Gastrocnemius medialis (tissue), 4 donors: ENCODE data around the gene KLF15. TPM values are rescaled to one million over a fixed set of nuclear protein-coding genes. Genes with fewer than 3 reads are reported as not detected.
A peak's percentile ranks its signal among the peaks of the same experiment; 100 is the strongest.

ENCODE experiments used
- ATAC-seq, 2 donors: fragments of 150-250 bp; one replicate each; pipeline ENCODE4 v1.9.1; 2016
- DNase-seq, 2 donors: peaks; one replicate each; pipeline ENCODE4 v3.0.0-alpha.2; 2019
- H3K27ac ChIP-seq, 4 donors: fragments of 200-600 bp; sonication (generic); 1 replicate in 1 of 4; 2 replicates in 3 of 4; pipeline ENCODE4 v1.5.1; 2016 to 2018; ENCODE audit warnings: mild to moderate bottlenecking in 2 of 4, moderate library complexity in 1 of 4
- H3K27me3 ChIP-seq, 3 donors: fragments of 200-600 bp; sonication (generic) in 2 of 3; 1 replicate in 1 of 3; 2 replicates in 2 of 3; pipeline versions ENCODE4 v1.5.1 to v1.6.0; 2016 to 2019; ENCODE audit warnings: mild to moderate bottlenecking in 1 of 3, moderate library complexity in 1 of 3
- H3K36me3 ChIP-seq, 2 donors: fragments of 200-600 bp; sonication (generic) in 1 of 2; one replicate each; pipeline ENCODE4 v1.5.1; 2017 to 2018
- H3K4me1 ChIP-seq, 2 donors: fragments of 200-600 bp; sonication (generic) in 1 of 2; one replicate each; pipeline ENCODE4 v1.5.1; 2016 to 2017; ENCODE audit warnings: mild to moderate bottlenecking in 2 of 2
- H3K4me3 ChIP-seq, 4 donors: fragments of 200-600 bp; sonication (generic) in 3 of 4; 1 replicate in 1 of 4; 2 replicates in 3 of 4; pipeline ENCODE4 v1.5.1; 2016 to 2019; ENCODE audit warnings: mild to moderate bottlenecking in 2 of 4
- H3K9me3 ChIP-seq, 3 donors: fragments of 200-600 bp; sonication (generic) in 2 of 3; 1 replicate in 1 of 3; 2 replicates in 2 of 3; pipeline ENCODE4 v1.5.1; 2016 to 2019
- POLR2A ChIP-seq, 2 donors: fragments of 450-650 bp; IDR thresholded peaks; one replicate each; pipeline ENCODE4 v1.6.1; 2017; ENCODE audit warnings: antibody characterized with exemption in 2 of 2, mild to moderate bottlenecking in 2 of 2, moderate library complexity in 2 of 2
- in situ Hi-C, 4 donors: fragments of 200-750 bp; cut with MboI; loops; one replicate each; pipeline versions ENCODE4 v1.15.0 to v1.8.0; 2017; ENCODE audit warnings: low sequenced_read_pairs in 4 of 4
- intact Hi-C: fragments of 100-400 bp; cut with DNase I; formaldehyde crosslinking; loops from one replicate; pipeline ENCODE4 v1.15.1; 2023; ENCODE audit warnings: low total_unique reads
- total RNA-seq, 4 donors: library from RNA; depleted of rRNA; stranded (reverse); fragments of >200 nt; gene quantifications; one replicate each; pipeline versions ENCODE4 v1.1.0 to v1.2.3, GENCODE V29; 2016
- TF ChIP-seq, protein P1 (sequence below), 5 experiments: fragments of 450-650 bp in 3 of 5; fragments of 200-600 bp in 2 of 5; sonication (generic) in 2 of 5; IDR thresholded peaks in 4 of 5; conservative IDR thresholded peaks in 1 of 5; 1 replicate in 4 of 5; 2 replicates in 1 of 5; pipeline ENCODE4 v1.5.1; 2016 to 2019; ENCODE audit warnings: antibody characterized with exemption in 5 of 5, mild to moderate bottlenecking in 3 of 5, moderate library complexity in 3 of 5

The KLF15 gene
- total RNA-seq, 4 donors from 2014 or later: 75.1 to 157 (median 106) TPM

DNA sequence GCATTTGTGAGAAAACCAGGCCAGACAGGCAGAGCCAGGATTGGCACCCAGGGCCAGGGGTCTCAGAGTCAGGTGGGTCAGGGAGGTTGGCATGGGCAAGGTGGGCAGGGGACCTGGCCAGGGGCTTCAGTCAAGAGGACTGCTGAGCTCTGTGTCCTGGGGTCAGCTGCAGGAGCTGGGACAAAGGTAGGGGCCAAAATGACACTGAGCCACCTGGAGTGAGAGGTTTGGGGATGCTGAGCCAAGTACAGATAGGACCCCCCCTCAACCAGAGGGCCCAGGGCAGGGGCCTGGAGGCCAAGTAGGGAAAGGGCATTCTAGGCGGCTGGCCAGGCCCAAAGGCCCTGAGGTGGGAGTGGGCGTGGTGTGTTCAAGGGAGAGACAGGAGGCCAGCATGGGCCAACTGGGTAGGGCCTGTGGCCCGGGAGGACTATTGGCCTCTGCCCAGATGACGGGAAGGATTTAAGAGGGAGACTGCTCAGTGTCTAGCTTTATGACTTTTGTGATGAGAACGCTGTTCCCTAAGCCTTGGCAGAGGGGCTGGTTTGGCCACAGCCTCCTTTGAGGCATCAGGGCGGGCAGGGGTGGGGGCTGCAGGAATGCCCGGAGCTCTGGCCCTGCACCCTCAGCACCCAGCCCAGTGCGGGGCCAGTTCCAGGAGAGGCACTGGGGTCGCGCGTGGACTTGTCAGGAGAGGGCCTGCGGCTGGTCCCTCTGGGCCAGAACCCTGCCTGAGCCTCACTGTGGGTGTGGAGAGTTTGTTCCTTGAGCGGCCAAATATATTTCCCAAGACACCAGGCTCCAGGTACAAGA, 40.6 kb upstream of the KLF15 start:
- ATAC-seq: no peak
- in situ Hi-C loops: loop anchor here (10.0 to 25.0 kb wide), 4 partner anchors 77 to 261 kb away; partner anchors contain the start of gene ZXDC (in 2 of the 4)

DNA sequence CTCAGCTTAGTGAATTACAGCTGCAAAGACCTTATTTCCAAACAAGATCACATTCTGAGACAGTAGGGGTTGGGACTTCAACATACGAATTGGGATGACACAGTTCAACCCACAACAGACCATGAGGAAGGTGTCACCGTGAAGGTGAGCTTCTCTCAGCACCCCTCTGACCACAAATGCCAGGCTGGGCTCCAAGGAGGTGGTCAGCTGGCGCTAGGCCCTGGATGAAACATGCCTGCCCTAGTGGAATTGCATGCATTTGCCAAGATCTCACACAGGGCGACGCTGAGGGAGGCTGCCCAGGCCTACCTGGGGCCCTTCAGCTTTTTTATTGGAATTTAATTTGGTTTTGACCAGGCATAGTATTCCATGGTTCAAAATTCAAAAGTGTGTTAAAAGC, 39.3 kb upstream of the KLF15 start:
- intact Hi-C loops: no loop called here
- in situ Hi-C loops: loop anchor here (10.0 to 25.0 kb wide), 4 partner anchors 78 to 259 kb away; partner anchors contain the start of gene ZXDC (in 2 of the 4)
- TF ChIP-seq, protein P1, sequence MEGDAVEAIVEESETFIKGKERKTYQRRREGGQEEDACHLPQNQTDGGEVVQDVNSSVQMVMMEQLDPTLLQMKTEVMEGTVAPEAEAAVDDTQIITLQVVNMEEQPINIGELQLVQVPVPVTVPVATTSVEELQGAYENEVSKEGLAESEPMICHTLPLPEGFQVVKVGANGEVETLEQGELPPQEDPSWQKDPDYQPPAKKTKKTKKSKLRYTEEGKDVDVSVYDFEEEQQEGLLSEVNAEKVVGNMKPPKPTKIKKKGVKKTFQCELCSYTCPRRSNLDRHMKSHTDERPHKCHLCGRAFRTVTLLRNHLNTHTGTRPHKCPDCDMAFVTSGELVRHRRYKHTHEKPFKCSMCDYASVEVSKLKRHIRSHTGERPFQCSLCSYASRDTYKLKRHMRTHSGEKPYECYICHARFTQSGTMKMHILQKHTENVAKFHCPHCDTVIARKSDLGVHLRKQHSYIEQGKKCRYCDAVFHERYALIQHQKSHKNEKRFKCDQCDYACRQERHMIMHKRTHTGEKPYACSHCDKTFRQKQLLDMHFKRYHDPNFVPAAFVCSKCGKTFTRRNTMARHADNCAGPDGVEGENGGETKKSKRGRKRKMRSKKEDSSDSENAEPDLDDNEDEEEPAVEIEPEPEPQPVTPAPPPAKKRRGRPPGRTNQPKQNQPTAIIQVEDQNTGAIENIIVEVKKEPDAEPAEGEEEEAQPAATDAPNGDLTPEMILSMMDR (IDR thresholded peaks at IDR 0.05 in 4 of 5, conservative IDR thresholded peaks at IDR 0.05 in 1 of 5): no peak
- no peak for TF ChIP-seq POLR2A (IDR thresholded peaks at IDR 0.05)
- peaks cover 3 to 5% of the 10 kb centered on the region in 2 donors for H3K4me1 ChIP-seq
- H3K27me3 ChIP-seq: peaks cover 0 to 7% (median 3%) of the 10 kb centered on the region in 3 donors
- H3K36me3 ChIP-seq: no peaks in the 10 kb centered on the region
- no peaks in the 10 kb centered on the region for H3K9me3 ChIP-seq
- no peak overlapping the region for H3K27ac ChIP-seq
- no peak for DNase-seq
- ATAC-seq: no peak
- no peak overlapping the region for H3K4me3 ChIP-seq

More for the DNA sequence above, 40.6 kb upstream of the KLF15 start:
- no peak for TF ChIP-seq POLR2A (IDR thresholded peaks at IDR 0.05)
- TF ChIP-seq, protein P1 (IDR thresholded peaks at IDR 0.05 in 4 of 5, conservative IDR thresholded peaks at IDR 0.05 in 1 of 5): no peak
- Histone ChIP-seq H3K4me1 (peaks cover 3 to 5% of the 10 kb centered on the region in 2 donors), H3K36me3 (no peaks in the 10 kb centered on the region), H3K27me3 (peaks cover 0 to 7% (median 3%) of the 10 kb centered on the region in 3 donors), H3K4me3 (no peak overlapping the region), H3K9me3 (no peaks in the 10 kb centered on the region), H3K27ac (no peak overlapping the region)
- DNase-seq: no peak
- intact Hi-C loops: no loop called here

DNA sequence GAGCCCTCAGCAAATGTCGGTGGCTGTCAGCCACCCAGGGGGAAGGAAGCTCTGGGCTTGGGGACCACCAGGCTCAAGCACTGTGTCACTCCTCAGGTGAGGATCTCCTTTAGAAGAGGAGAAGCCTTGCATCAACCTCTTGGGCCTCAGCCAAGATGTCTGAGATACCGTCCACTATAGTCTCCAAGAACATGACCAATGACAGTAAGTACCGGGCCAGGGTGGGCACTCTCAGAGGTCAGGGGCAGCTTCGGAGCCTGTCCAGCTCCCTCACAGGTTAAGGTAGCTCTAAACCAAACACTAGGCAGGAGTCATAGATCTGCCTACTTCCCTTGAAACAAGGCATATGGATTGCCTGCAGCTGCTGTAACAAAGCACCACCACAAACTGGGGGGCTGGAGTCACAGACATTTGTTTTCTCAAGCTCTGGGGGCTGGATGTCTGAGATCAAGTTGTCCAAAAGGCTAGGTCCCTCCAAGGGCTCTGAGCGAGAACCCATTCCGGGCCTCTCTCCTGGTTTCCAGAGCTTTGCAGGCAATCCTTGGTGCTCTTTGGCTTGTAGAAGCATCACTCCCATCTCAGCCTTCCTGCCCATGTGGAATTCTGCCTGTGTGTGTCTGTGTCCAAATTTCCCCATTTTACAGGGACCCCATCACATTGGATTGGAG, 38.8 kb upstream of the KLF15 start:
- no peak overlapping the region for H3K27ac ChIP-seq
- peaks cover 3 to 5% of the 10 kb centered on the region in 2 donors for H3K4me1 ChIP-seq
- no peaks in the 10 kb centered on the region for H3K9me3 ChIP-seq
- no peak for DNase-seq
- peaks cover 0 to 7% (median 3%) of the 10 kb centered on the region in 3 donors for H3K27me3 ChIP-seq
- TF ChIP-seq POLR2A (IDR thresholded peaks at IDR 0.05): no peak
- TF ChIP-seq, protein P1 (IDR thresholded peaks at IDR 0.05 in 4 of 5, conservative IDR thresholded peaks at IDR 0.05 in 1 of 5): no peak
- in situ Hi-C loops (loop anchor here (10.0 to 25.0 kb wide), 4 partner anchors 79 to 259 kb away; partner anchors contain the start of gene ZXDC (in 2 of the 4)), intact Hi-C loops (loop anchor here (1.0 kb wide), 1 partner anchor 39 kb away; no protein-coding TSS in a partner anchor)
- no peak overlapping the region for H3K4me3 ChIP-seq
- no peaks in the 10 kb centered on the region for H3K36me3 ChIP-seq
- no peak for ATAC-seq

DNA sequence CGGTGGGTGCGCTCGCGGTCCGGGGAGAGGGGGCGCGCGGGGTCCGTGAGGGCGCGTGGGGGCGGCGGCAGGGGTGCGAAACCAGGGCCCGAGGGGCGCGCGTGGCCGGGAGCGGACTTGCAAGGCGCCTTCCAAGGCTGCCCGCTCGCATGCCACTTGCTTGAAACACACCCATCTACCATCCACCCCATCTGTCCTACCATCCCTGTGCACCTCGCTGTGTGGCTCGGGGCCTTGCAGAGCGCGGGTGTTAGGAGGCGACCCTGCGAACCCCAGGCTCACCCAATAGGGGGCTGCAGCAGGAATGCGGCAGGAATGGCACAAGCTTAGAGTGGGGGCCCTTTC, 37.7 kb upstream of the KLF15 start:
- intact Hi-C loops: loop anchor here (1.0 kb wide), 1 partner anchor 40 kb away; no protein-coding TSS in a partner anchor
- no peak for ATAC-seq
- in situ Hi-C loops: loop anchor here (5.0 to 25.0 kb wide), 6 partner anchors 80 to 258 kb away; partner anchors contain the start of gene ZXDC (in 2 of the 4)

More for the DNA sequence above, 37.7 kb upstream of the KLF15 start:
- peak overlapping the region; percentile 15 to 41 (median 26) for H3K4me3 ChIP-seq
- no peak overlapping the region for H3K27ac ChIP-seq
- H3K4me1 ChIP-seq: peaks cover 3 to 5% of the 10 kb centered on the region in 2 donors
- peaks cover 0 to 7% (median 3%) of the 10 kb centered on the region in 3 donors for H3K27me3 ChIP-seq
- no peak for TF ChIP-seq POLR2A (IDR thresholded peaks at IDR 0.05)
- TF ChIP-seq, protein P1 (IDR thresholded peaks at IDR 0.05 in 4 of 5, conservative IDR thresholded peaks at IDR 0.05 in 1 of 5): no peak
- no peaks in the 10 kb centered on the region for H3K9me3 ChIP-seq
- H3K36me3 ChIP-seq: no peaks in the 10 kb centered on the region
- no peak for DNase-seq
